HL-60 (cell line): ENCODE results near the gene HPCAL1.
"Not testable (repeated sequence)": the region's sequence is repeated elsewhere in the genome, so short reads cannot be mapped to it uniquely, and the experiment has no call there.

ENCODE experiments used
- DNase-seq, 2 experiments: peaks; one replicate each; pipeline ENCODE4 v3.0.0-alpha.2; 2010 to 2020; ENCODE audit warnings: low read depth in 1 of 2, low spot score in 1 of 2
- H3K27ac ChIP-seq: fragments of 250-450 bp; sonication (Bioruptor Pico); replicated peaks from 2 replicates; pipeline ENCODE4 v1.5.1; 2020; ENCODE audit warnings: mild to moderate bottlenecking, moderate library complexity
- H3K27me3 ChIP-seq: fragments of 250-450 bp; sonication (Bioruptor Pico); 2 replicates; pipeline ENCODE4 v1.5.1; 2021; ENCODE audit warnings: mild to moderate bottlenecking, moderate library complexity; ENCODE audit not compliant: insufficient read depth, poor library complexity, severe bottlenecking
- H3K4me3 ChIP-seq: replicated peaks from 2 replicates; pipeline ENCODE4 v1.5.1; 2011; ENCODE audit warnings: mild to moderate bottlenecking, control low read depth, low read length; ENCODE audit not compliant: insufficient read depth
- GABPA ChIP-seq: IDR thresholded peaks from 2 replicates; pipeline ENCODE4 v1.6.1; 2012; ENCODE audit warnings: low read depth
- POLR2AphosphoS5 ChIP-seq: IDR thresholded peaks from 2 replicates; pipeline ENCODE4 v1.6.1; 2012; ENCODE audit warnings: low read depth
- SPI1 ChIP-seq: IDR thresholded peaks from 2 replicates; pipeline ENCODE4 v1.6.1; 2012; ENCODE audit warnings: low read depth, mild to moderate bottlenecking, borderline replicate concordance
- TF ChIP-seq, protein P1 (sequence below): IDR thresholded peaks from 2 replicates; pipeline ENCODE4 v1.6.1; 2012; ENCODE audit warnings: low read depth; ENCODE audit not compliant: insufficient replicate concordance
- TF ChIP-seq, protein P2 (sequence below): IDR thresholded peaks from one replicate; pipeline ENCODE4 v1.5.1; 2011; ENCODE audit warnings: low read length, control low read depth, inconsistent platforms; ENCODE audit not compliant: insufficient read depth

The HPCAL1 gene

DNA sequence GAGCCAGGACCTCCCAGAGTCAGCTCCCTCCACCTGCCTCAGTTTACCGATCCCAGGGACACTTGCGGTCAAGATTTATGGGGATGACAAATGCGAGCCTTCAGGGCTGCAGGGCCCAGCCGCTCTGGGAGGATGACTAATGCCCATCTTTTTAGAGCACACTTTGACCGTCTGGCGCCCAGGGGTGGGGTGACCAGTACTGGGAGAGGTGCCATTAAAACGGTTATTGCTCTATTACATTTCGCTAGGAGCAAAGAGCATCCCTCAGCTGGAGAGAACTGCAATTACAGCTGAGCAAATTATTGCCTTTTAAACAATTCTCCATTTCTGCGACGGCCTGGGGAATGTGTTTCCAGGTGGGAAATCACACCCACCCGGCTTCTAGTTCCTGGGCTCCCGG lies 42.6 kb upstream of the HPCAL1 start:
- H3K4me3 ChIP-seq, result no peak overlapping the region
- DNase-seq, result no peak
- no peaks in the 10 kb centered on the region for H3K27me3 ChIP-seq
- TF ChIP-seq, protein P1, sequence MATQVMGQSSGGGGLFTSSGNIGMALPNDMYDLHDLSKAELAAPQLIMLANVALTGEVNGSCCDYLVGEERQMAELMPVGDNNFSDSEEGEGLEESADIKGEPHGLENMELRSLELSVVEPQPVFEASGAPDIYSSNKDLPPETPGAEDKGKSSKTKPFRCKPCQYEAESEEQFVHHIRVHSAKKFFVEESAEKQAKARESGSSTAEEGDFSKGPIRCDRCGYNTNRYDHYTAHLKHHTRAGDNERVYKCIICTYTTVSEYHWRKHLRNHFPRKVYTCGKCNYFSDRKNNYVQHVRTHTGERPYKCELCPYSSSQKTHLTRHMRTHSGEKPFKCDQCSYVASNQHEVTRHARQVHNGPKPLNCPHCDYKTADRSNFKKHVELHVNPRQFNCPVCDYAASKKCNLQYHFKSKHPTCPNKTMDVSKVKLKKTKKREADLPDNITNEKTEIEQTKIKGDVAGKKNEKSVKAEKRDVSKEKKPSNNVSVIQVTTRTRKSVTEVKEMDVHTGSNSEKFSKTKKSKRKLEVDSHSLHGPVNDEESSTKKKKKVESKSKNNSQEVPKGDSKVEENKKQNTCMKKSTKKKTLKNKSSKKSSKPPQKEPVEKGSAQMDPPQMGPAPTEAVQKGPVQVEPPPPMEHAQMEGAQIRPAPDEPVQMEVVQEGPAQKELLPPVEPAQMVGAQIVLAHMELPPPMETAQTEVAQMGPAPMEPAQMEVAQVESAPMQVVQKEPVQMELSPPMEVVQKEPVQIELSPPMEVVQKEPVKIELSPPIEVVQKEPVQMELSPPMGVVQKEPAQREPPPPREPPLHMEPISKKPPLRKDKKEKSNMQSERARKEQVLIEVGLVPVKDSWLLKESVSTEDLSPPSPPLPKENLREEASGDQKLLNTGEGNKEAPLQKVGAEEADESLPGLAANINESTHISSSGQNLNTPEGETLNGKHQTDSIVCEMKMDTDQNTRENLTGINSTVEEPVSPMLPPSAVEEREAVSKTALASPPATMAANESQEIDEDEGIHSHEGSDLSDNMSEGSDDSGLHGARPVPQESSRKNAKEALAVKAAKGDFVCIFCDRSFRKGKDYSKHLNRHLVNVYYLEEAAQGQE, result no peak
- TF ChIP-seq, protein P2, sequence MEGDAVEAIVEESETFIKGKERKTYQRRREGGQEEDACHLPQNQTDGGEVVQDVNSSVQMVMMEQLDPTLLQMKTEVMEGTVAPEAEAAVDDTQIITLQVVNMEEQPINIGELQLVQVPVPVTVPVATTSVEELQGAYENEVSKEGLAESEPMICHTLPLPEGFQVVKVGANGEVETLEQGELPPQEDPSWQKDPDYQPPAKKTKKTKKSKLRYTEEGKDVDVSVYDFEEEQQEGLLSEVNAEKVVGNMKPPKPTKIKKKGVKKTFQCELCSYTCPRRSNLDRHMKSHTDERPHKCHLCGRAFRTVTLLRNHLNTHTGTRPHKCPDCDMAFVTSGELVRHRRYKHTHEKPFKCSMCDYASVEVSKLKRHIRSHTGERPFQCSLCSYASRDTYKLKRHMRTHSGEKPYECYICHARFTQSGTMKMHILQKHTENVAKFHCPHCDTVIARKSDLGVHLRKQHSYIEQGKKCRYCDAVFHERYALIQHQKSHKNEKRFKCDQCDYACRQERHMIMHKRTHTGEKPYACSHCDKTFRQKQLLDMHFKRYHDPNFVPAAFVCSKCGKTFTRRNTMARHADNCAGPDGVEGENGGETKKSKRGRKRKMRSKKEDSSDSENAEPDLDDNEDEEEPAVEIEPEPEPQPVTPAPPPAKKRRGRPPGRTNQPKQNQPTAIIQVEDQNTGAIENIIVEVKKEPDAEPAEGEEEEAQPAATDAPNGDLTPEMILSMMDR, result no peak
- no peak for TF ChIP-seq GABPA
- TF ChIP-seq SPI1, result no peak
- no peak for TF ChIP-seq POLR2AphosphoS5
- H3K27ac ChIP-seq, result no peak overlapping the region

DNA sequence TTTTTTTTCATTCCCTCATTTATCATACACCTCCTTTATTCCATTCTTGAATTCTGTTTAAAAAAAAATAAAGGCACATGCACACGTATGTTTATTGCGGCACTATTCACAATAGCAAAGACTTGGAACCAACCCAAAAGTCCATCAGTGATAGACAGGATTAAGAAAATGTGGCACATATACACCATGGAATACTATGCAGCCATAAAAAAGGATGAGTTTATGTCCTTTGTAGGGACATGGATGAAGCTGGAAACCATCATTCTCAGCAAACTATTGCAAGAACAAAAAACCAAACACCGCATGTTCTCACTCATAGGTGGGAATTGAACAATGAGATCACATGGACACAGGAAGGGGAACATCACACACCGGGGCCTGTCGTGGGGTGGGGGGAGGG lies 39.2 kb upstream of the HPCAL1 start:
- H3K27ac ChIP-seq, H3K27me3 ChIP-seq, H3K4me3 ChIP-seq, DNase-seq: not testable (repeated sequence)

DNA sequence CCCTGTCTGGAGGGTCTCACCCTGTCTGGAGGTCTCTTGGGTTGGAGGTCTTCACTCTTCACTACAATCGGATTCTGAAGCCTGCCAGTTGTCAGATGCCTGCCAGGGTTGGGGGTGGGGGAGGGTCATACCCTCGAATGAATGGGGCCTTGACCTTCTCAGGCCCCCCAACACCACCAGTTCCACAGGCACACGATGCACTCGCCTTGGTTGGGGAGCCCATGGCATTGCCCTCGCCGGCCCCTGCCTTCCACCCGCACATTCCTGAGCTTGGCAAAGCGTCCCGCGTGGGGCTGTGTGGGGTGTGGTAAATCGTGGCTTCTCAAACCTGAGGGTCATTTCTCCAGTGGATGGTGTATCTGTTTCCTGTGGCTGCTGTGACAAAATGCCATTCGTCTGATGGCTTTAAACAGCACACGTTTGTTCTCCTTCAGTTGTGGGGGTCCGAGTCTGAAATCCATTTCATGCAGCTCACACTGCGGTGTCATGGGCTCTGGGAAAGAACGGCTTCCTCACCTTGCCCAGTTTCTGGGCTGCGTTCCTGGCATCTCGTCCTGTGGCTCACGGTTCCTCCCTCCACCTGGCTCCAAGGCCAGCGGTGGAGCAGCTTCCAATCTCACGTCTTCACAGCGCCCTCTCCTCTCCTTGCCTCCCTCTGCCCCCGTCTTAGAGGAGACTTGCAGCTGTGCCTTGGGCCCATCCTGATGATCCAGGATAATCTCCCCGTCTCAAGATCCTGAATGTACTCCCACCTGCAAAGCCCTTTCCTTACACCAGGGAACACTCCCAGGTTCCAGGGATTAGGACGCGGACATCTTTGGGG lies 38.0 kb upstream of the HPCAL1 start:
- no peak overlapping the region for H3K27ac ChIP-seq
- DNase-seq, result no peak
- TF ChIP-seq GABPA (no peak), SPI1 (no peak), POLR2AphosphoS5 (no peak)
- TF ChIP-seq, protein P1, result no peak
- TF ChIP-seq, protein P2, result no peak
- no peak overlapping the region for H3K4me3 ChIP-seq
- H3K27me3 ChIP-seq, result no peaks in the 10 kb centered on the region

DNA sequence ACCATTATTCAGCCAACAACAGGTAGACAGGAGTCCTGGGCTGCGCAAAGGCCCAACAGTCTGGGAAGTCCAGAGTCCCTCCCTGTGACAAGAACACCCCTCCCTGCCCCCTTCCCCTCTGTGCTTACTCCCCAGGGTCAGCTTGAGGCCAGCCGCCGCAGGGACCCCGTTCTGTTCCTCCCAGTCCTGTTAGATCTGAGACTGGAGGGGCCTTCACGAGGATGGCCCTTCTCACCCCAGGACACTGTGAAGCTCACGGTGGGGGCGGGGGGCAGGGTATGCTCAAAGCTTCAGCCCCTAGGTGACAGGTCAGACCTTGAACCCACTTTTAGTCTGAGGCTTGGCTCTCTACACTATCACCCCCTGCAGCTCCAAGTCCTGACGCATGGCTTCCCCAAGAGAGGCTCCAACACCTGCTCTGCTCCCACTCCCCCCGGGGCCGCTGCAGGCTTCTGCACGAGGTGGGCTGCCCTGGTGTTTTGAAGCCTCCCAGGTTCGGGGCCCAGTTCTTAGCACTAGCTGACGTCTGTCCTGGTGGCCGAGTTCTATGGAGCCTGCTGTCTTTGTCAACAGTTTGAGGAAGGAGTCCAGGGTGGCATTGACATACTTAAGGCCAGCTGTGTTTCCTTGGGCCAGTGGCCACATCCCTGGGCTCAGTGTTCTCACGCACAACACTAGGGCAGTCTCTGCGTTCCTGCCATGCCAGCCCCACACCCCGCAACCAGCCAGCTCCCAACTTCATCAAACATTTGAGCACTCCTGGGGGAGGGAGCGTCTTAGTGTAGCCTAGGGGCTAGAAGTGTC lies 37.2 kb upstream of the HPCAL1 start:
- TF ChIP-seq SPI1, result no peak
- TF ChIP-seq, protein P1, result no peak
- TF ChIP-seq GABPA, result no peak
- TF ChIP-seq, protein P2, result no peak
- no peak for TF ChIP-seq POLR2AphosphoS5
- H3K27ac ChIP-seq, result no peak overlapping the region
- H3K27me3 ChIP-seq, result no peaks in the 10 kb centered on the region
- DNase-seq, result no peak
- no peak overlapping the region for H3K4me3 ChIP-seq
